GM10266 (cell line): ENCODE measurements around the gene GFRA1.

Source experiments
- DNase-seq: peaks from one replicate; pipeline ENCODE4 v3.0.0; 2012; ENCODE audit errors: extremely low spot score
- CTCF ChIP-seq: IDR thresholded peaks from 2 replicates; pipeline ENCODE4 v1.5.1; 2012; ENCODE audit warnings: mild to moderate bottlenecking, low read depth; ENCODE audit not compliant: control insufficient read depth, insufficient read depth; ENCODE audit errors: missing control alignments

GFRA1 gene

DNA sequence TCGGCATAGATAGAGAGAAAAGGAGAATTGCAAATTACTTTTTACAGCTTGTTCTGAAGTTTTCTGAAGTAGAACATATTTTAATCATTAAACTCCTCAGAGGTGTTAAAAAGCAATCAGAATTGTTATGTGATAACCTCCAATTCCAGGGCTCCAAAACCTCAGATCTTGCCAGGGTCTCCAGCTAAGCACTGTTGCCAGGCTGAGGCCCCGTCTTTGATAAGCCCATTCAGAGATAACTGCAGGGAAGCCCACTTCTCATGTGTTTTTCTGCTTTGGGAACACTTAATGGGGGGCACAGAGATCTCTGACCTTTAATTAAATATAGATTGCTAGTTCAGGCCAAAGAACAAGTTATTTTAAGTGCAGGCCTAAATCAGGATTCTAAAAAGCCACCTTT, 40.4 kb downstream of the GFRA1 start:
- TF ChIP-seq CTCF, result no peak
- no peak for DNase-seq

DNA sequence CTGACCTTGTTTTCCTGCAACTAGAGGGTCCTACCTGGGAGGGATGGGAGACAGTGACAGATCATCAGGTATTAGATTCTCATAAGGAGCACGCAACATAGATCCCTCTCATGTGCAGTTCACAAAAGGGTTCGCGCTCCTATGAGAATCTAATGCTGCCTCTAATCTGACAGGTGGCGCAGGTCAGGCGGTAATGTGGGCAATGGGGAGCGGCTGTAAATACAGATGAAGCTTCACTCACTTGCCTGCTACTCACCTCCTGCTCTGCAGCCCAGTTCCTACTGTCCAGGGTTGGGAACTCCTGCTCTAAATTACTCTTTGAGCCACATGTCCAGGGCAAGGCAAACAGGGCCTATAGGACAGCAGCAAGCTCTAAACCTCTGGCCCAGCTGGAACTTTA, 46.2 kb downstream of the GFRA1 start:
- DNase-seq, result no peak
- TF ChIP-seq CTCF, result no peak

GRCh38 chr10:116226053-116226452, 47.0 kb downstream of the GFRA1 start:
- no peak for DNase-seq
- no peak for TF ChIP-seq CTCF

DNA sequence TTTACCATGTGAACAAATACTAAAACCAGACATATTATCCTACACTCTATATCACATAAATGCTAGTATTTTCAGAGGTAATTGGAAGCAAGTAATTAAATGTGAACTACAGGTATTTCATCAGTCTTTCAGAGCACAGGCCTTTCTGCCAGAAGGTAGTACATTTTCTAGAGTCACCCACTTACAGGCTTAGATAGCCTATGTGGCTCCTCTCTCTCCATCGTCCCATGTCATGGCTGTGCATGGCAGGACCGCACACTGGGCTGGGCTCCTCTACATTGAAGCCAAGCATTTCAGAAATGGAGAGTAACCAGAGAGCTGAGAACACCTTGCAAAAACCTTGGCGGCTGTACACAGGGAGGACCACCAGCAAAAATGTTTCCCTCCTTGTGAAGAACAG, 49.7 kb downstream of the GFRA1 start:
- no peak for TF ChIP-seq CTCF
- no peak for DNase-seq

DNA sequence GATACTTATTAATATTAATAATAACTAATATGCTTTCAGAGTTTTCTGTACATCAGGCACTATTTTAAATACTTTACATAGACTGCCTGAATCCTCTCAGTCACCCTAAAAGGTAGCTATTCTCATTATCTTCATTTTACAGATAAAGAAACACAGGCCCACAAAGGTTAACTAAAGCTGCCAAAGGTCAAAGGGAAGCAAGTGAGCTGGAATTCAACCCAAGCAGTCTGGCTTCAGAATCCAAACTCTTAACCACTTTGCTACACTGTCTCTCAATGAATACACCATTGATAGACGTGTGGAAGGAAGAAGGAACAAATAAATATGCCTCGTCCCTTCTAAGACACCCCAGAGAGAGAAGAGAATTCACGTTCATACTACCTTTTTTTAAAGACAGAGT, 52.0 kb downstream of the GFRA1 start:
- DNase-seq, result no peak
- no peak for TF ChIP-seq CTCF

DNA sequence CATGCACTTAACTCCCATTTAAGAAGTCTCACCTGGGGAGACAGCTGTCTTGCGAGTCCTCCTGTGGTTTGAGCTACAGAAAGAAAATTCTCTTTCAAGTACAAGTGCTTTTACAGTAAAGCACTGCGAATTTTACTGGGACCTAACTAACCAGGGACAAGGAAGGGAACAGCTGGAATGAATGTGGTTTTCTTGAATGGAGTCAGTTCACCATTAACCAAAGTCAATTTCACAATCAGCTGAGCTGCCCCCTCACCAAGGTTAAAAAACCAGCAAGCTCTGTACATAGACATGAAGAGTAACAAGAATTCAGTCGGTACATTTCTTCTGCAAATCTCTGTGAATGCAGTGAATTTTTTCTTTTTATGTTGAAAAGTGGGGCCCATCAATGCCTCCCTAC, 56.3 kb downstream of the GFRA1 start:
- DNase-seq, result no peak
- no peak for TF ChIP-seq CTCF

DNA sequence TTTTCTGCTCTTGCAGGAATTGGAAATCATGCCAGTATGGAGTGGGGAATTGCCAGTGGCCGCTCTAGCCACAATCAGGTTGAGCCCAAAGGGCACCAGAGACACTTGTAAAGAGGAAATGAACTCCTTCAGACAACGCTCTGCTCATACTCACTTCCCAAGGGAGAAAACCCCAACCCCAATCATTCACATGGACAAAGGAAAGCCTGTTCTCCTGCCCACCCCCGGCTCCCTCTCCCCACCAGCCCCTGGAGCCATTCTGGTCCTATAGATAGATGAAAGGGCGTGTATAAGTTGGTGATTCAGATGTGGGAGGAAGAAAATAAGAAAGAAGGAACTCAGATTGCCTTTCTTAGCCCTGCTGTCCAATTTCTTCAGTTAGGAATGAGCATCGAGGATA, 57.4 kb downstream of the GFRA1 start:
- DNase-seq, result no peak
- TF ChIP-seq CTCF, result no peak
